Astrocyte of the spinal cord (primary cell): Measurements from ENCODE around the gene IPMK.

Source experiments
- DNase-seq: peaks from one replicate; pipeline ENCODE4 v3.0.0; 2011; ENCODE audit warnings: low read depth, low spot score
- H3K4me3 ChIP-seq: 2 replicates; pipeline ENCODE4 v1.5.1; 2011; ENCODE audit warnings: low read depth, mild to moderate bottlenecking, low read length, moderate library complexity
- in situ Hi-C: cut with HindIII; loops from 2 replicates; pipeline ENCODE4 v1.10.0; 2017; ENCODE audit warnings: low sequenced_read_pairs
- TF ChIP-seq, protein P1 (sequence below): IDR thresholded peaks from 2 replicates; pipeline ENCODE4 v1.5.1; 2012; ENCODE audit warnings: low read depth, mild to moderate bottlenecking, low read length, inconsistent platforms

Gene IPMK

DNA sequence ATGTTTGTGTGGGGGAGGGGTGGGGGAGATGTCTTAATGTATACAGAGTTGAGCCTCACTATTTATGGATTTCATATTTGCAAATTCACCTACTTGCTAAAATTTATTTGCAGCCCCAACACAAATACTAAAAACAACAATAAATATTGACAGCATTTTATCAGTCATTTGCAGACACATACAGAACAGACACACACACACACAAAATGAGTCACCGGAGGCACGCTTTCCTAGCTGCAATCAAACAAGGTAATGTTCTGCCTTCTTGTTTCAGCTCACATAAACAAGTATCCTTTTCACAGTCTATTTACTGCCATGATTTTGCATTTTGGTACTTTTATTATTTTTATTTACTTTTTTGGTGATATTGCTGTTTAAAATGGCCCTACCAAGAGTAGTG lies 88.5 kb downstream of the IPMK start:
- in situ Hi-C loops: no loop called here
- H3K4me3 ChIP-seq: no peak overlapping the region
- TF ChIP-seq, protein P1, sequence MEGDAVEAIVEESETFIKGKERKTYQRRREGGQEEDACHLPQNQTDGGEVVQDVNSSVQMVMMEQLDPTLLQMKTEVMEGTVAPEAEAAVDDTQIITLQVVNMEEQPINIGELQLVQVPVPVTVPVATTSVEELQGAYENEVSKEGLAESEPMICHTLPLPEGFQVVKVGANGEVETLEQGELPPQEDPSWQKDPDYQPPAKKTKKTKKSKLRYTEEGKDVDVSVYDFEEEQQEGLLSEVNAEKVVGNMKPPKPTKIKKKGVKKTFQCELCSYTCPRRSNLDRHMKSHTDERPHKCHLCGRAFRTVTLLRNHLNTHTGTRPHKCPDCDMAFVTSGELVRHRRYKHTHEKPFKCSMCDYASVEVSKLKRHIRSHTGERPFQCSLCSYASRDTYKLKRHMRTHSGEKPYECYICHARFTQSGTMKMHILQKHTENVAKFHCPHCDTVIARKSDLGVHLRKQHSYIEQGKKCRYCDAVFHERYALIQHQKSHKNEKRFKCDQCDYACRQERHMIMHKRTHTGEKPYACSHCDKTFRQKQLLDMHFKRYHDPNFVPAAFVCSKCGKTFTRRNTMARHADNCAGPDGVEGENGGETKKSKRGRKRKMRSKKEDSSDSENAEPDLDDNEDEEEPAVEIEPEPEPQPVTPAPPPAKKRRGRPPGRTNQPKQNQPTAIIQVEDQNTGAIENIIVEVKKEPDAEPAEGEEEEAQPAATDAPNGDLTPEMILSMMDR: no peak
- DNase-seq: peak; percentile 5

DNA sequence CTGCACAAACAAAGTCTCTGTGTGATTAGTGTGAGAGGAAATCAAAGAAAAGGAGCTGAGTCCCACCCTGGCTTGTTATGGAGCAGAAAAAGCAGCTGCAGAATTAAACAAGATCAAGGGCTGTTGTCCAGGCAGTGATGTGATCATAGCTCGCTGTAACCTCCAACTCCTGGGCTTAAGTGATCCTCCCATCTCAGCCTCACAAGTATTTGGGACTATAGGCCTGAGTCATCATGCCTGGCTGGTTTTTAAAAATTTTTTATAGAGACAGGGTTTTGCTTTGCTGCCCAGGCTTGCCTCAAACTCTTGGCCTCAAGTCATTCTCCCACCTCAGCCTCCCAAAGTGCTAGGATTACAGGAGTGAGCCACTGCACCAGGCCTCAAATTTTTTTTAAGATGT lies 88.9 kb downstream of the IPMK start:
- TF ChIP-seq, protein P1: no peak
- in situ Hi-C loops: no loop called here
- no peak overlapping the region for H3K4me3 ChIP-seq
- peak; percentile 9 for DNase-seq

DNA sequence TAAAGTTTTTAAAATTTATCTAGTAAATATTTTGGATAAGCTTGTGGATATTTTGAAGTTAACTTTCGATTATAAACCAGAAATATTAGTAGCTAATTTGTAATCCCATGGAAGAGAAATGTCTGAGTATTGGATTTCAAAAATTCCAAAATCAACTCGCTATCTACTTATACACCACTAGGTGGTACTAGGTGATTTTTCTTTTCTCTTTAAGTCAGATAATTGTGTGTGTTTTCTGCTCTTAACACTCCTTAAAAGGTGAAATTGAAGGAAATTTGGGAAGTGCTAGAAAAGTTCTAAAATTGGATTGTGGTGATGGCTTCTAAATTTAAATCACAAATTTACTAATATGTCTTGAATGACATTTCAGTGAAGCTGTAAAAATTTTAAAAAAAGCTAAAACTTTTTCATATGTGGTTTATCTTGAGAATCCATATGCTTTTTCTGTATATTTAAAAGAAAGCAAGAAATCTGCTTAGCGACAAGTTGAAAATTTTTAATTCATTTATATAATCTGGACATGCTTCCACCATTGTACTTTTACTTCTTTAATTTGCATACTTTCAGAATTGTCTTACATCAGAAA lies 90.2 kb downstream of the IPMK start:
- no peak overlapping the region for H3K4me3 ChIP-seq
- in situ Hi-C loops: no loop called here
- peak; percentile 49 for DNase-seq
- TF ChIP-seq, protein P1: peak; percentile 49

GRCh38 chr10:58175990-58176900 lies 91.4 kb downstream of the IPMK start:
- TF ChIP-seq, protein P1: no peak
- peak; percentile 31 for DNase-seq
- H3K4me3 ChIP-seq: no peak overlapping the region
- in situ Hi-C loops: no loop called here

DNA sequence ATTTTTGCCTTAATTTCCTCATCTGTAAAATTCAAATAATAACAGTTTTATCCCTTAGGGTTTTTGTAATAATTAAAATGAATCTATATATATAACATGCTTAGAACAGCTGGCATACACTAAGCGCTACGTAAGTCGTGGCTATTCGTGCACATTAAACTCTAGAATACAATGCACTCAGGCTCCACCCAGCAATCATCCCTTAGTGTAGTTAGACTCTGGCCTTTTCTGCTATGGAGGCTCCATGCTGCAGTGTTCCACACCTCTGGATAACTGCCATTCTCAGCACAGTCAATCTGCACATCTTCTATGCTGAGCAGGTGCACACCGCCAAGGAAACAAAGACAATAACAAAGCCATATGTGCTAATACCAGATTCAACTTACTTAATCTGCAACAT lies 92.9 kb downstream of the IPMK start:
- in situ Hi-C loops: no loop called here
- no peak overlapping the region for H3K4me3 ChIP-seq
- no peak for DNase-seq
- TF ChIP-seq, protein P1: no peak

DNA sequence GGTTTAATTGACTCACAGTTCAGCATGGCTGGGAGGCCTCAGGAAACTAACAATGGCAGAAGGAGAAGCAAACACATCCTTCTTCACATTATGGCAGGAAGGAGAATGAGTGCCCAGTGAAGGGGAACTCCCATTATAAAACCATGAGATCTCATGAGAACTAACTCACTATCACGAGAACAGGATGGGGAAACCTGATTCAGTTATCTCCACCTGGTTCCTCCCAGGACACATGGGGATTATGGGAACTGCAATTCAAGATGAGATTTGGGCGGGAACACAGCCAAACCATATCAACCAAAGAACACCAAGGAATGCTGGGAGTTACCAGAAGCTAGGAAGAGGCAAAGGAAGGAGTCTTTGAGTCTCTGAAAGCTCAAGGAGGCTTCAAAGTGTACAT lies 94.3 kb downstream of the IPMK start:
- TF ChIP-seq, protein P1: no peak
- in situ Hi-C loops: no loop called here

More for the DNA sequence above, 94.3 kb downstream of the IPMK start:
- no peak overlapping the region for H3K4me3 ChIP-seq
- DNase-seq: no peak
